LHCN-M2 (cell line): ENCODE results near the gene ANKRD1. TPM values are rescaled to one million over a fixed set of nuclear protein-coding genes. Genes with fewer than 3 reads are reported as not detected.

Source experiments
- total RNA-seq: library from RNA; depleted of rRNA; stranded (reverse); fragments of >200 nt; gene quantifications from 2 replicates; pipeline ENCODE4 v1.2.3, GENCODE V29; 2014; rRNA removed

The ANKRD1 gene
- total RNA-seq, 1 experiment from 2014 or later, result 216 TPM

Other genes starting within 250 kb of the ANKRD1 start
- gene HTR7, start 63.0 kb downstream of the ANKRD1 start, total RNA-seq, result 18.3 and 19.6 TPM in 2 replicates
- gene RPP30, start 49.1 kb downstream of the ANKRD1 start, total RNA-seq, result 55.0 and 56.6 TPM in 2 replicates